ENCODE data around the gene HTD2.

DNA sequence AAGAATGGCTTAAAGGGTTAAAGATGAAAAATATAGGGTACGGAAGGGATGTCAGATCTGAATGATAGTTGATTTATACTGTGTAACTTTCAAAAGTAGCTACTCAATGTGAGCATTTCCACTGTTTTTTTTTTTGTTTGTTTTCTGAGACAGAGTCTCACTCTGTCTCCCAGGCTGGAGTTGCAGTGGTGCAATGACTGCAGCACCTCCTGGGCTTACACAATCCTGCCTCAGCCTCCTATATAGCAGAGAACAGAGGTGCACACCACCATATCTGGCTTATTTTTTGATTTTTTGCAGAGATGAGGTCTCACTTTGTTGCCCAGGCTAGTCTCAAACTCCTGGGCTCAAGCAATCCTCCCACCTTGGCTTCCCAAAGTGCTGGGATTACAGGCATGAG is 16.5 kb downstream of the HTD2 start:
- TF ChIP-seq, protein P1, sequence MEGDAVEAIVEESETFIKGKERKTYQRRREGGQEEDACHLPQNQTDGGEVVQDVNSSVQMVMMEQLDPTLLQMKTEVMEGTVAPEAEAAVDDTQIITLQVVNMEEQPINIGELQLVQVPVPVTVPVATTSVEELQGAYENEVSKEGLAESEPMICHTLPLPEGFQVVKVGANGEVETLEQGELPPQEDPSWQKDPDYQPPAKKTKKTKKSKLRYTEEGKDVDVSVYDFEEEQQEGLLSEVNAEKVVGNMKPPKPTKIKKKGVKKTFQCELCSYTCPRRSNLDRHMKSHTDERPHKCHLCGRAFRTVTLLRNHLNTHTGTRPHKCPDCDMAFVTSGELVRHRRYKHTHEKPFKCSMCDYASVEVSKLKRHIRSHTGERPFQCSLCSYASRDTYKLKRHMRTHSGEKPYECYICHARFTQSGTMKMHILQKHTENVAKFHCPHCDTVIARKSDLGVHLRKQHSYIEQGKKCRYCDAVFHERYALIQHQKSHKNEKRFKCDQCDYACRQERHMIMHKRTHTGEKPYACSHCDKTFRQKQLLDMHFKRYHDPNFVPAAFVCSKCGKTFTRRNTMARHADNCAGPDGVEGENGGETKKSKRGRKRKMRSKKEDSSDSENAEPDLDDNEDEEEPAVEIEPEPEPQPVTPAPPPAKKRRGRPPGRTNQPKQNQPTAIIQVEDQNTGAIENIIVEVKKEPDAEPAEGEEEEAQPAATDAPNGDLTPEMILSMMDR (IDR thresholded peaks at IDR 0.05), result no peak
- TF ChIP-seq TP53 (CRISPR knock-in tag; IDR thresholded peaks at IDR 0.05) (no peak), RFX5 (IDR thresholded peaks at IDR 0.05) (no peak), CEBPB (IDR thresholded peaks at IDR 0.05) (no peak), HOXA7 (CRISPR knock-in tag; IDR thresholded peaks at IDR 0.05) (no peak)
- TF ChIP-seq, protein P2, sequence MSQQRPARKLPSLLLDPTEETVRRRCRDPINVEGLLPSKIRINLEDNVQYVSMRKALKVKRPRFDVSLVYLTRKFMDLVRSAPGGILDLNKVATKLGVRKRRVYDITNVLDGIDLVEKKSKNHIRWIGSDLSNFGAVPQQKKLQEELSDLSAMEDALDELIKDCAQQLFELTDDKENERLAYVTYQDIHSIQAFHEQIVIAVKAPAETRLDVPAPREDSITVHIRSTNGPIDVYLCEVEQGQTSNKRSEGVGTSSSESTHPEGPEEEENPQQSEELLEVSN (IDR thresholded peaks at IDR 0.05; ENCODE audit: borderline replicate concordance, low read depth), result no peak

Measured in A549 (cell line).